Aorta (tissue), 5 donors: ENCODE data around the gene GALNT9. TPM values are rescaled to one million over a fixed set of nuclear protein-coding genes. Genes with fewer than 3 reads are reported as not detected.

Experiments
- ATAC-seq: fragments of 200-7000 bp; cut with Tn5 transposase; one replicate; pipeline ENCODE4 v1.9.1; 2022; ENCODE audit warnings: moderate library complexity; ENCODE audit not compliant: low FRiP score
- DNase-seq, 2 donors: peaks; one replicate each; pipeline ENCODE4 v3.0.0-alpha.2; 2020
- H3K27ac ChIP-seq, 2 donors: one replicate each; pipeline ENCODE4 v1.5.1; 2013; ENCODE audit warnings: low read length in 2 of 2, mild to moderate bottlenecking in 2 of 2, moderate library complexity in 2 of 2, control low read depth in 1 of 2, inconsistent platforms in 1 of 2, low read depth in 1 of 2
- H3K27me3 ChIP-seq, 2 donors: one replicate each; pipeline ENCODE4 v1.6.1; 2013; ENCODE audit warnings: control low read depth in 1 of 2, low read length in 1 of 2, mild to moderate bottlenecking in 1 of 2, moderate library complexity in 1 of 2; ENCODE audit not compliant: insufficient read depth in 2 of 2, control insufficient read depth in 1 of 2
- H3K36me3 ChIP-seq, 2 donors: one replicate each; pipeline ENCODE4 v1.6.1; 2013; ENCODE audit warnings: control low read depth in 1 of 2, low read length in 1 of 2, mild to moderate bottlenecking in 1 of 2; ENCODE audit not compliant: insufficient read depth in 2 of 2, control insufficient read depth in 1 of 2
- H3K4me1 ChIP-seq, 2 donors: one replicate each; pipeline ENCODE4 v1.6.1; 2013; ENCODE audit warnings: low read length in 2 of 2, control low read depth in 1 of 2, mild to moderate bottlenecking in 1 of 2, moderate library complexity in 1 of 2; ENCODE audit not compliant: insufficient read depth in 2 of 2, control insufficient read depth in 1 of 2
- H3K4me3 ChIP-seq, 2 donors: one replicate each; pipeline ENCODE4 v1.5.1; 2013; ENCODE audit warnings: low read length in 2 of 2, control low read depth in 1 of 2, mild to moderate bottlenecking in 1 of 2
- H3K9me3 ChIP-seq: one replicate; pipeline ENCODE4 v1.6.1; 2013; ENCODE audit warnings: mild to moderate bottlenecking, low read length; ENCODE audit not compliant: control insufficient read depth
- WGBS, 2 donors: extraction: QIAGEN DNeasy Blood & Tissue Kit; methylation state at CpG; one replicate each; pipeline ENCODE4 v1.1.7; 2013; 5-methylcytosine and 5-hydroxymethylcytosine counted together
- intact Hi-C, 2 donors: fragments of 100-400 bp; cut with DNase I; formaldehyde crosslinking; loops; one replicate each; pipeline versions ENCODE4 v1.14.2 to v1.15.0; 2022
- polyA plus RNA-seq, 2 donors: library from polyadenylated mRNA; stranded (reverse); fragments of 200-250 nt; gene quantifications; one replicate each; pipeline ENCODE4 v1.2.3, GENCODE V29; 2013
- total RNA-seq, 2 donors: library from RNA; stranded (reverse); fragmentation: NEBNext Ultra II Directional; extraction: Animal tissue kit (Norgen Biotek cat#: 25700); gene quantifications; one replicate each; pipeline ENCODE4 v1.2.1, GENCODE V29; 2021
- donor health status: healthy with polysubstance abuse.
- donor health status: Bipolar disorder and iron deficiency.
- donor health status: DM: no; HTN: no; CAD: no.
- donor health status: DM: no; HTN: no; CAD: no.
- donor health status: DM: yes; HTN: yes; CAD: no.

The GALNT9 gene
- total and polyA plus RNA-seq, 4 donors, result 0.62 to 0.84 TPM; not detected in 2

GRCh38 chr12:132213359-132214160 is 115.8 kb downstream of the GALNT9 start:
- 85 to 89% methylated on average over 23 to 26 of the region's 26 CpGs for WGBS, 2 donors

GRCh38 chr12:132211816-132212215 is 117.6 kb downstream of the GALNT9 start:
- 91 to 93% methylated on average over 17 of the region's 17 CpGs for WGBS, 2 donors
- no peak for ATAC-seq
- Histone ChIP-seq H3K9me3 (peaks cover 9% of the 10 kb centered on the region), H3K4me3 (no peak overlapping the region), H3K4me1 (no peaks in the 10 kb centered on the region), H3K36me3 (no peaks in the 10 kb centered on the region), H3K27ac (no peak overlapping the region), H3K27me3 (no peaks in the 10 kb centered on the region)
- no peak for DNase-seq
- intact Hi-C loops, result no loop called here

More at GRCh38 chr12:132213359-132214160, 115.8 kb downstream of the GALNT9 start:
- Histone ChIP-seq H3K27me3 (no peaks in the 10 kb centered on the region), H3K9me3 (peaks cover 3% of the 10 kb centered on the region), H3K4me1 (no peaks in the 10 kb centered on the region), H3K4me3 (no peak overlapping the region), H3K27ac (no peak overlapping the region), H3K36me3 (no peaks in the 10 kb centered on the region)
- intact Hi-C loops, result no loop called here
- no peak for ATAC-seq
- no peak for DNase-seq

- no peaks in the 10 kb centered on the region for H3K36me3 ChIP-seq
- H3K27ac ChIP-seq, result no peak overlapping the region
- intact Hi-C loops, result no loop called here
- no peak overlapping the region for H3K4me3 ChIP-seq
- no peaks in the 10 kb centered on the region for H3K4me1 ChIP-seq
- H3K27me3 ChIP-seq, result no peaks in the 10 kb centered on the region
- ATAC-seq (no peak), DNase-seq (no peak)
- WGBS, 2 donors, result 88 to 89% methylated on average over 18 of the region's 18 CpGs
- peaks cover 9% of the 10 kb centered on the region for H3K9me3 ChIP-seq
Measured at GRCh38 chr12:132211326-132211725, 118.1 kb downstream of the GALNT9 start.

GRCh38 chr12:132210223-132211055 is 119.0 kb downstream of the GALNT9 start:
- Histone ChIP-seq H3K27ac (no peak overlapping the region), H3K36me3 (no peaks in the 10 kb centered on the region), H3K4me3 (no peak overlapping the region), H3K4me1 (no peaks in the 10 kb centered on the region), H3K9me3 (peaks cover 9% of the 10 kb centered on the region), H3K27me3 (no peaks in the 10 kb centered on the region)
- 84 to 87% methylated on average over 48 of the region's 48 CpGs for WGBS, 2 donors
- intact Hi-C loops, result no loop called here
- DNase-seq (no peak), ATAC-seq (no peak)

DNA sequence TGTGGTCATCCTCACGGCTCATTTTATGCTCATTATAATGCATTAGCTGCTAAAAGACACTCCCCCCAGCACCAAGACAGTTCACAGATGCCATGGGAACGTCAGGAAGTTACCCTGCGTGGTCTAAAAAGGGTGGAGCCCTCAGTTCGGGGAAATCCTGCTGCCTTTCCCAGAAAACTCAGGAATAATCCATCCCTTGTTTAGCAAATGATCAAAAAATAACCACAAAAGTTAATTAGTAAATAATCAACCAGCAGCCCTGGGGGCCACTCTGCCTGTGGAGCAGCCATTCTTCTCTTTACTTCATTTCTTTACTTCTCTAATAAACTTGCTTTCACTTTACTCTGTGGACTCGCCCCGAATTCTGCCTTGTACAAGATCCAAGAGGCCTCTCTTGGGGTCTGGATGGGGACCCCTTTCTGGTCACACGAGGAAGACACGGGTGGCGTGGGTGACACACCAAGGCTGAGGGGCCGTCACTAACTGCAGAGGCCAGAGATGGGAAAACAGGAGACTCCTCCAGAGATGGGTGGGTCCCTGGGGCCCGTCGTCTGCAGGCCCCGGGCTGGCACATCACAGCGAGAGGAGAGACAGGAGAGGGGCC is 119.7 kb downstream of the GALNT9 start:
- no peak for ATAC-seq
- DNase-seq, result peak in 1 of 2 donors; percentile 26
- Histone ChIP-seq H3K9me3 (peaks cover 9% of the 10 kb centered on the region), H3K4me1 (no peaks in the 10 kb centered on the region), H3K36me3 (no peaks in the 10 kb centered on the region), H3K27me3 (no peaks in the 10 kb centered on the region), H3K27ac (no peak overlapping the region), H3K4me3 (no peak overlapping the region)
- WGBS, 2 donors, result 78 to 79% methylated on average over 14 of the region's 14 CpGs
- intact Hi-C loops, result no loop called here

- 91 to 92% methylated on average over 15 of the region's 15 CpGs for WGBS, 2 donors
- Histone ChIP-seq H3K36me3 (no peaks in the 10 kb centered on the region), H3K9me3 (peaks cover 9% of the 10 kb centered on the region), H3K27me3 (no peaks in the 10 kb centered on the region), H3K27ac (no peak overlapping the region), H3K4me1 (no peaks in the 10 kb centered on the region), H3K4me3 (no peak overlapping the region)
- intact Hi-C loops, result no loop called here
- ATAC-seq (no peak), DNase-seq (peak in 1 of 2 donors; percentile 32)
Measured at GRCh38 chr12:132208153-132208823, 121.1 kb downstream of the GALNT9 start.

DNA sequence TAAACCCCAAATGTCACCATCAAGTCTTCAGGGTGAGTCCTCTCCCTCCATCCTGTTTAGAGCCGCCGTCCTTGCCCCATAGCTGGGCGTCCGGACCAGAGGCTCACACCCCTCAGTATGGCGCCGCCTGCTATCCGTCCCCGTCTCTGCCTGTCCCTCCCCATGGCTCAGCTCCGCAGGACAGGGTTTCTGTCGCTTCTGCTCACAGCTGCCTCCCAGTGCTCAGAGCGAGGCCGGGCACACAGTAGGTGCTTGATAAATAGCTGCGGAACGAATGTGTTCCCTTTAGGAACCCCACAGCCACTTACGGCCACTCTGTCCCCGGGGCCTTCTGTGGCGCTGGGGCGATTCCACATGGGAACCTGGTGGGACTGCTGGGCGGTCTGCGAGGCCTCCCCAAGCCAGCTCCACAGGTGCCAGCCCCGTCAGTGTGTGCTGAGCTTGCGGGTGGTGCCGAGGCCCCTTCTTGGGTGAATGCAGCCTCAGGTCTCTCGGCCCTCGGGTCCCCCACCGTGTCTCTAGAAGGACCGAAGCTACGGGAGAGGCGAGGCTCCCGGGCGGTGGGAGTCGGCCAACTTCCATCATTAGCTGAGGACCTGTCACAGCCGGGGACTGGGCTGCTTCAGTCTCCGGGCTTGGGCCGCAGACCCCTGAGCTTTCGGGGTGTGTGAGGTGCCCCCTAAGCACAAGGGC is 122.2 kb downstream of the GALNT9 start:
- no peak overlapping the region for H3K4me3 ChIP-seq
- peaks cover 9% of the 10 kb centered on the region for H3K9me3 ChIP-seq
- DNase-seq (peak in 1 of 2 donors; percentile 38), ATAC-seq (no peak)
- no peaks in the 10 kb centered on the region for H3K36me3 ChIP-seq
- H3K27me3 ChIP-seq, result no peaks in the 10 kb centered on the region
- H3K4me1 ChIP-seq, result no peaks in the 10 kb centered on the region
- H3K27ac ChIP-seq, result no peak overlapping the region
- WGBS, 2 donors, result 80 to 83% methylated on average over 36 of the region's 36 CpGs
- intact Hi-C loops, result no loop called here

GRCh38 chr12:132206046-132206434 is 123.3 kb downstream of the GALNT9 start:
- Histone ChIP-seq H3K27ac (no peak overlapping the region), H3K4me1 (no peaks in the 10 kb centered on the region), H3K4me3 (no peak overlapping the region), H3K9me3 (peaks cover 9% of the 10 kb centered on the region), H3K36me3 (no peaks in the 10 kb centered on the region), H3K27me3 (no peaks in the 10 kb centered on the region)
- intact Hi-C loops, result no loop called here
- peak in 1 of 2 donors; percentile 24 for DNase-seq
- no peak for ATAC-seq
- WGBS, 2 donors, result 26 to 30% methylated on average over 14 of the region's 14 CpGs
